GM12891 (cell line): ENCODE measurements around the gene EIF2B4.

Source experiments
- DNase-seq: peaks from one replicate; pipeline ENCODE4 v3.0.0; 2011; ENCODE audit warnings: low spot score; ENCODE audit not compliant: insufficient read length
- FAIRE-seq: peaks from 2 replicates; lab custom pipeline; 2011; peaks lifted over from hg19 to GRCh38; lab: Jason Lieb, UNC
- PAX5 ChIP-seq: IDR thresholded peaks from 2 replicates; pipeline ENCODE4 v1.6.1; 2011; ENCODE audit warnings: low read length, moderate library complexity, mild to moderate bottlenecking; ENCODE audit not compliant: insufficient read depth, severe bottlenecking
- POLR2A ChIP-seq: IDR thresholded peaks from 2 replicates; pipeline ENCODE4 v1.6.1; 2011; ENCODE audit warnings: low read depth, low read length, control low read depth
- POLR2AphosphoS5 ChIP-seq: IDR thresholded peaks from 2 replicates; pipeline ENCODE4 v1.6.1; 2011; ENCODE audit warnings: low read depth, low read length, control low read depth
- POU2F2 ChIP-seq: IDR thresholded peaks from 2 replicates; pipeline ENCODE4 v1.6.1; 2011; ENCODE audit warnings: low read depth, mild to moderate bottlenecking, control low read depth, low read length, moderate library complexity
- SPI1 ChIP-seq: IDR thresholded peaks from 2 replicates; pipeline ENCODE4 v1.6.1; 2011; ENCODE audit warnings: low read depth, low read length, control low read depth
- TAF1 ChIP-seq: IDR thresholded peaks from 2 replicates; pipeline ENCODE4 v1.6.1; 2011; ENCODE audit warnings: low read depth, low read length, control low read depth

EIF2B4 gene

DNA sequence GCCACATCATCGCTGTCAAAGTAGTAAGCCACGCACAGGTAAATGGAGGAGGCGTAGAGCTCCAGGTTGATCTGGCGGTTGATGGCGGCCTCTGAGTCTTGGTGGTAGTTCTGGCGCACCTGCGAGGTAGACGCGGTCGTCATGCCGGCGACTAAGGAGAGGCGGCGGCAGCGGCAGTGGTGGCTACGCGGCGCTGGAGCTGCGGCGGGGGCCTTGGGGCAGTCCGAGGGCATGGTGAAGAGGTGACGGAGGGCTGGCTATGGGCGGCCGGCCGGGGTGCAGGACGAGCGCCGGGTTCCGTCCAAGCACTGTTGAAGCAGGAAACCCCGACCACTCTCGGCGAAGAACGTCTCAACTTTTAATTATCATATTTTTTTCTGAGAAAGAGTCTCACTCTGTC lies 23.1 kb upstream of the EIF2B4 start:
- no peak for TF ChIP-seq POLR2AphosphoS5
- TF ChIP-seq PAX5: no peak
- TF ChIP-seq TAF1: no peak
- TF ChIP-seq POU2F2: no peak
- no peak for TF ChIP-seq POLR2A
- TF ChIP-seq SPI1: no peak
- FAIRE-seq: no peak
- no peak for DNase-seq

DNA sequence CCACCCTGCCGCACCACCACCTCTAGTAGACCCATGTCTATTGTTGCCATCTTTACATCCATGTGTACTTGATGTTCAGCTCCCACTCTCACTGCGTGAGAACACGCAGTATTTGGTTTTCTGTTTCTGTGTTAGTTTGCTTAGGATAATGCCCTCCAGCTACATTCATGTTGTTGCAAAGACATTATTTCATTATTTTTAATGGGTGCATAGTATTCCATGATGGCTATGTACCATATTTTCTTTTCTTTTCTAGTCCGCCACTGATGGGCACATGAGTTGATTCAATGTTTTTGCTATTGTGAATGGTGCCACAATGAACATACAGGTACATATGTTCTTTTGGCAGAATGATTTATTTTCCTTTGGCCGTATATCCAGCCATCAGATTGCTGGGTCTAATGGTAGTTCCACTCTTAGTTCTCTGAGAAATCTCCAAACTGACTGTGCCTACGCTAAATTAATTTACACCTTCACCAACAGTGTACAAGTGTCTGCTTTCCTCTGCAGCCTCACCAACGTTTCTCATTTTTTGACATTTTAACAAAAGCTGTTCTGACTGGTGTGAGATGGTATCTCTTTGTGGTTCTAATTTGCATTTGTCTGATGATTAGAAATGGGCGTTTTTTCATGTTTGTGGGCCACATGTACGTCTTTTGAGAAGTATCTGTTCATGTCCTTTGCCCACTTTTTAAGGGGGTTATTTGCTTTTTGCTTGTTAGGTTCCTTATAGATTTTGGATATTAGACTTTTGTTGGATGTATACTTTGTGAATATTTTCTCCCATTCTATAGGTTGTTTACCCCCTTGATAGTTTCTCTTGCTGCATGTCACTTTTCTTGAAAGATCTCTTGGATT lies 20.9 kb upstream of the EIF2B4 start:
- DNase-seq: no peak
- TF ChIP-seq POLR2A (no peak), POLR2AphosphoS5 (no peak), TAF1 (no peak), PAX5 (no peak), SPI1 (no peak), POU2F2 (no peak)
- no peak for FAIRE-seq

DNA sequence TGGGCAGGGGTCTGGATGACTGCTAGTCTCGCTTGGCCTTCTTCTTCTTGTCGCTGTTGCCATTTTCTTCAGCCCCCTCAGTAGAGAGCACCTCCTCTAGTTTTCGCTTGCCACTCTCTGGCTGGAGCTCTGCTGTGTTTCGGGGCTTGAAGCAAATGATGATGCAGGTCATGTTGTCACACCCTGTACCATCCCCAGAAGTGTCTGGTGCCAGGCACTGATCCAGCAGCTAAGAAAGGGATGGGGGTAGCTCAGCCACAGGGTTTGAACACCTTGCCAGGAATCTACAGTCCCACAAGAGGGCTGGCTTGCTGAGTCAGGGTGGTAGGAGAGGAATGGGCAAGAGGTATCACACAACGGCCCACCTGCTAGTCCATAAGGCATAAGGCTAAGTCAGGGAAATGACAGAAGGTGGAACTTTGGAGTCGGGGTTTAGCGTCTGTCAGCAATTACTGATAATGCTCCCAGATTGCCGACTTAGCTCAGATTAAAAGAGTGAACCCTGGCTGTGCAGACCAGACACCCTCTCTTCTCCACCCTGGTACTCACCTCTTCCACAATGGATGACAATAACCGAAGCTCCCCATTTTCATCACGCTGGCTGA lies 11.5 kb upstream of the EIF2B4 start:
- peak; percentile 16 for FAIRE-seq
- no peak for TF ChIP-seq POLR2A

DNA sequence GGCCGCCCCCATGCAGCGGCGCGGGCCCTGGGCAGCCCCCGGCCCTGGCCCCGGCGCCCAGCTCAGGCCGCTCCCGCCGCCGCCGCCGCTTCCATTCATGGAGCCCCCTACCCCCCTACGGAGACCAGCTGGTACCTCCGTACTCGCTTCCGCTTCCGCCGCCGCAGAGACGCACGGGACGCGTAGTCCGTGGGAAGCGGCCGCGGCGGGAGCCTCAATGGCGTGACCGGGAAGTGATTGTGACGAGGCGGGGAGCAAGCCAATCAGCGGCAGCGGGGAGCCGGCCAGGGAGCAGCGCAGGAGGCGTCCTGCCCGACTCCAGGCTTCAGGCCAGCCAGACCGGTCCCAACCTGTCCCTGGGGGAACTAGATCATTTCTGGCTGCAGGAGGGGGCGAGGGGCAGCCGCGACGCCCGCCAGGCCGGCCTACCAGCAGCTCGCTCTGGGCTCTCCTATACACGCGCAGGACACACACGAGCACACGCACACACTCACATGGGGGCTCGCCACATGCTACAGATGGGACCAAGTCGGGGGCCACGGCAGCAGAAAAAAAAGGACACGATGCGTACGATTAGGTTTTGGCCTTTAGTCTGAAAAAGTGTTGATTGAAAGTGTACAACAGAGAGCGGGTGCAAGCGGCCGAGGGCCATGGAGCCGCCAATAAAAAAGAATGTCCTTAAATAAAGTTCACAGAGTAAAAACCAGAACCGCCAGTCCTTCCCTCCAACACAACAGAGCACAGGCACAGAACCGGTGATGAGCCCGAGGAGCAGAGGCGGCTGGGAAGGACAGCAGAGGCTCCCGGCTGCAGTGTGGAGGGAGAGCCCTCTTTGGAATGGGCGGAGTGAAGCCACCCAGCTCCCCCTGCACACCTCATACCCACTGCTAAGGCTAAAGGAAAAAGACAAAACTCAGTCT lies 10.7 kb upstream of the EIF2B4 start, which contains the start of gene ZNF513:
Gene ZNF513 (minus strand): TSS at position 109 of the 920 bp plus-strand sequence. CDS start 208 bp downstream, outside the sequence.
- DNase-seq (peak; percentile 94), FAIRE-seq (peak; percentile 100)
- peak; percentile 69 for TF ChIP-seq POLR2A
- TF ChIP-seq TAF1: peak; percentile 72
- peak; percentile 81; the same call in 1 of the 2 replicates for TF ChIP-seq POLR2AphosphoS5
- TF ChIP-seq POU2F2: peak; percentile 13; the same call in 1 of the 2 replicates
- no peak for TF ChIP-seq PAX5
- 0 out of 2 replicates have a peak, but pooled peaks have one; percentile 2 for TF ChIP-seq SPI1

More for the DNA sequence above, 11.5 kb upstream of the EIF2B4 start:
- no peak for DNase-seq

DNA sequence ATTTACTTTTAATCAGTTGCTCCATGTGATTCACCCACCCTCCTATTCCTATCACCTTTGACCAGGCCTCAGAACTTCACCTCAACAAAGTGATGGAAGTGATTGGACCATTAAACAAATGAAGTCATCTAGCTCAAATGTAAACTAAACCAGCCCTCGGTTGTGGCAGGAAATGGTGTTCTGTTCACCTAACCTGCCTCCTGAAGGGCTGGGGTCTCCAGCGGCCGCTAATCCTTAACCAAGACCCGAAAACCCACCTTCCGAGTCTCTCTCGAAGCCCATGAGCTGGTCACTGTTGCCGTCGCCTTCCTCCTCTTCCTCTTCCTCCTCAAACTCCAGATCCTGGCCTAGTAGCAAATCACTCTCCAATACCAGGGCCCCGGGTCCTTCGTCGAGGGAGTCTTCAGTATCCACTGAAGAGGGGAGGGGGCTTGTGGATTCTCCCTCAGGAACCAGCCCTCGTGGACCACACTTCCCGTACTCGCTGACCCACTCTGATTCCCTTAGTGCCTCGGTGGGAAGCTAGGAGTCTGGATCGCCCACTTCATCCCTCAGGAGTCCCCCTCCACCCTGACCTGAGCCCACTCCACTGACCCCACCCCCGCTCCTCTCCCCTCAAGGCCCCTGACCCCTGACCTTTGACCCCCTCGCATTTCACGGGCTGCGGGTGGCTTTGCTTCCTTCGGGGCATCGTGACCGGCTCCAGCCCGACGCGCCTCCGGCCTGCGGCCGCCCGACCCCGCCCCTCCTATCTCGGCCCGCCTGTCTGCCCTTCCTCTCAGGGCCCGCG lies 9.9 kb upstream of the EIF2B4 start:
- FAIRE-seq: peak; percentile 16
- TF ChIP-seq PAX5: no peak
- no peak; the same call in 1 of the 2 replicates for TF ChIP-seq POLR2AphosphoS5
- no peak for TF ChIP-seq POLR2A
- no peak for TF ChIP-seq POU2F2
- no peak for TF ChIP-seq SPI1
- no peak for TF ChIP-seq TAF1
- no peak for DNase-seq

DNA sequence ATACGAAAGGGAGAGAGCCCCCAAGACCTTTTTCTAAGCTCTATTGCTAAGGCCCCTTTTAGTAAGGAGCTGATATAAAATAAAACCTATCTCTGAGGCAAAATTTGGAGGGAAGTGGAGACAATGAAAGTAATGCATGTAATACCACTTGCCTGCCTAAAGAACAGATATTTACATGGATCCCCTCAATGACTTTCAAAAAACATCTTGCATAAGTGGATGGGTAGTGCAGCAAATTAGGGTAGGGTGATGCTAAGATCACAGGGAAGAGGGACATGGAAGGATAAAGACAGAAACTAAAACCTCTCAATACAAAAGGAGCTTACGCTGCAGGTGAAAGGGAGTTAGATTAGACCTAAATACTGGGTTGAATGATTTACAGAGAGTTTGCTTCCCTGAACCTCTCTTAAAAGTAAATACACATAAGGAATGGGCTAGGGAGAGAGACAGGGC lies 9.3 kb upstream of the EIF2B4 start:
- TF ChIP-seq TAF1: no peak
- no peak for TF ChIP-seq SPI1
- no peak for TF ChIP-seq POLR2AphosphoS5
- no peak for TF ChIP-seq POU2F2
- no peak for TF ChIP-seq PAX5
- TF ChIP-seq POLR2A: no peak
- no peak for DNase-seq
- FAIRE-seq: no peak

DNA sequence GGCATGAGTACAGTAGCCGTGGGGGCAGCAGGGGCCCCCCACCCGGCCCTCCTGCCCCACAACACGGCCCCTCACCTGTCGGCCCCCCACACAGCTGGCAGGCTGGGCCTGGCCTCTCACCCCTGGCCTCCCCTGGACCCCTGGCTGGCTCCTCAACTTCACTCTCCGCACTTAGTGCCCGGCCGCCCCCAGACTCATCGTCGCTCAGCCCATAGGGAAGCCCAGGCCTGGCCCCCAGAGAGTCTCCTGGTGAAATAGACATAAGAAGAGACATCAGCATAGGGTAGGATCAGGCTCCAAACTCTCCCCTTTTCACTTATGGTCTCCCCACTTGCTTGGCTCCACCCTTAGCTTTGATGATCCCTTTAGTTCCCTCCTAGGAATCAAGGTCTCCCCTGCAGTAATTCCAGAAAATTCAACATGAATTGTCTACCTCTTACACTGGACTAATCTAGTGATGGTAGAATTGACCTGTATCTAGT lies 8.7 kb upstream of the EIF2B4 start:
- DNase-seq (no peak), FAIRE-seq (no peak)

DNA sequence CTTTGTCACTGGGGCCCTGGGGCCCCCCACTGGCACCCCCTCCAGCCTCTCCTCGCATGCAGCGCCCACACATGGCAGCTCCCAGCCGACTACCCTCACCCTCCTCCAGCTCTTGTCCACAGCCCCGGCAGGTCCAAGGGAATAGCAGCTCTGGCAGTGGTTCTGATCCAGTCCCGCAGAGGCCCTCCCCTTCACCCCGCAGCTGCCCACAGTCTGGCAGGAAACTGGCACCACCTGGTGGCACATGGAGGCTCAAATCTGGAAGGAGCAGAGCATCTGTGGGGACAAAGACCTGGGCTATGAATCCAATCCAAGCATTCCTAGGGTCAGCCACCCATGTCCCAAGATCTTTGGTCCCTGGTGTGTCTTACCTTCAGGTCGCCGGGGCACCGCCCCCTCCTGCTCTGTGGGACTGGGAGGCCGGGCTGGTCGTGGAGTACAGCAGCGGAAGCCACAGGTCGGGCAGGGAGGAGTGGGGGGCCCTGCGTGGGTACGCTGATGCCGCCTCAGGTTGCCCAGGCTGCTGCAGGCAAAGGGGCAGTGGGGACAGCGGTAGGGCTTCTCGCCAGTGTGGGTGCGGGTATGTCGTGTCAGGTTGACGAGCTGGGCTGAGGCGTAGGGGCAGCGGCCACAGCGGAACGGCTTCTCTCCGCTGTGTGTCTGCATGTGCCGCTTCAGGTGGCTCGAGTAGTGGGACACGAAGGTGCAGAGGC lies 8.1 kb upstream of the EIF2B4 start:
- DNase-seq: no peak
- no peak for FAIRE-seq
- TF ChIP-seq POU2F2: no peak
- TF ChIP-seq POLR2A: 0 out of 2 replicates have a peak, but pooled peaks have one; percentile 48
- peak; percentile 37; the same call in 1 of the 2 replicates for TF ChIP-seq POLR2AphosphoS5

More for the DNA sequence above, 8.7 kb upstream of the EIF2B4 start:
- TF ChIP-seq POLR2AphosphoS5 (no peak), TAF1 (no peak), POU2F2 (no peak), PAX5 (no peak)
